Left forelimb (tissue), 1 donor: Measurements from ENCODE around the gene CROCC2.

Source experiments
- DNase-seq: peaks from one replicate; pipeline ENCODE4 v3.0.0-alpha.2; 2018; ENCODE audit warnings: low spot score

The CROCC2 gene

DNA sequence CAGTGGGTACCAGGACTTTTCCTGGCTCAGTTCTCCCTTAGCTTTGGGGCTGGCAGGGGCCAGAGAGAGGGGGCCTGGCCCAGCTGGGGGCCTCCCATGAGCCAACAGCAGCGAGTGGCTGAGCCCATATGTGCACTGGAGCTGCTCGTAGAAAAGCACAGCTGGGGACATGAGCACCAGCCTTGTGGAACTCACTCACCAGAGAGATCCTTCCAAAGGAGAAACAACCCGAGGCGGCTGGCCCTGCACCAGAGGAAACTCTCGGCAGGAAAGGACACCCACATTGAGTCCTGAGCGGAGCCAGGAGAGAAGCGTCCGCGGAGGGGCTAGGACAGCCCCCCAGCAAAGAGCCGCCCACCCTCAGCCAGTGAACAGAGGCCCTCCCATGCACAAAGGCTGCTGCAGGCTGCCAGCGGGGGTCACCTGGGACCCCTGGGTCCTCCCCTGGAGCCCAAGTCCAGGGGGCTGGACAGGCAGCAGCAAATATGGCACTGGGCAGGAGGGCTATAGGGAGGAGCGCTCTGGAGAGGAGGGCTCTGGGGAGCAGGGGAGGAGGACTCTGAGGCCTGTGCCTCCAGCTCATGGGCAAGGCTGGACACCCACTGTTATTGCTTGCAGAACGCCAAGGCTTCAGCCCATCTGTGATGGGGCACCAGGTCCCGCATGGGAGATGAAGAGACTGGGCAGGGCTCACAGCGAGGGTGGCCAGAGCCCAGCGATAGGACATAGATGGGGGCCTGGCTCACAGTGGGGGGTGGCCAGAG, 50.2 kb downstream of the CROCC2 start:
- DNase-seq = peak; percentile 64

DNA sequence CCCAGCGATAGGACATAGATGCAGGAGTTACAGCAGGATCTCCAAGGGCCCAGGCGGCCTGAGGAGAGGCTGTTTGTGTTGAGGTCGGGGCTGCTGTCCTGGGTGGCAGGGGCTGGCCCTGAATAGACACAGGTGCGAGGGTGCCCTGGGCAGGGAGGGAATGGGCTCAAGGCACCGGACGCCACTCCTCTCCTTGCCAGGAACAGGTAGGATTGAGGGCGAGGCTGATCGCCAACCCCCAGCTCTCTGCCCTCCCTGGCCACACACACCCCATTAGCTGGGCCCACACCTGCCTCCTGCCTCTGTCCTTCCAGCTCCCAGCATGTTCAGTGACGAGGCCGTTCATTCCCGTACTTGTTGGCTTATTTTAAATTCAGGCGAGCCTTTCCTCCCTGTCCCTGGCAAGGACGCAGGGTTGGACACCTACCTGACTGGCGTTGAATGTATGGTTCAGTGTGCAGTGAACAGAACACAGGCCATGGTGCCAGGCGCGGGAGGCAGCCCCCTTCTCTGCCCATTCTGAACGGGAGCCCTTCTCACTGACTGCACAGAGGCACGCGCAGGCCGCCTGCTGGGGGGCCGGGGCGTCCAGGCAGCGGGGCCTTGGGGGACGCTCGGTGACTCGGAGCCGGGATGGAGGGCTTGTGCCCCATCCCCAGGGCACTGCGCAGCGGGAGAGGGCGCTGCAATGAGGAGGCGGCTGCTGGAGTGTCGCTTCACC, 51.0 kb downstream of the CROCC2 start:
- peak; percentile 61 for DNase-seq

DNA sequence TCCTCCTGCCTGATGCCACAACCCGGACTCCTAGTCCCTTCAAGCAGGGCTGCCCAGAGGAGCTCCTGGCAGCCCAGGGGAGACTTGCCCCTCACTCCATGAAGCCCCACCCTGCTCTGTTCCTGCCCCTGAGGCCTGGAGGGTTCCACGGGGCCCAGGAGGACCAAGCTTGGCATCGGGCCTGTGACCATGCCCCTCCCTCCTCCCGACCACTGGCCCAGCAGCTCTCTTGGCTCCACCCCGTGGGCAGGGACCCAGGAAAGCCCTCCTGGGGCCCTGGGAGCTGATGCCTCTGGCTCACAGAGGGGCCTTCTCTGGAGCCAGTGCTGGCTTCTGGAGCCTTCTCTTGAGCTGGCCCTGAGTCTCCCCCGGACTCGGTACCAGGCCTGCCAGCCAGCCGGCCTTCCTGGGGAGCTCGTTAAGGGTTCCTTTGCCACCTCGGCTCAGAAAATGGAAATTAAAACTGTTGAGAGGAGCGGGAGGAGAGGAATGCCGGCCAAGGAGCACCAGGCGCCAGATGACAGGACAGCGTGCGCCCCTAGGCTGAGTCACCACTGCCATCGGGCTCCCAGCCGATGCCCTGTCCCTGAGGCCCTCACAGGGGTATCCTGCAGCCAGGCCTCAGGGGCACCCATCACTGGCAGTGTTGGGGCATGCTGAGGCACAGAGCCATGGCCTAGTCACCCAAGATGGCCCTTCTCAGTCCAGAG, 51.7 kb downstream of the CROCC2 start:
- DNase-seq = peak; percentile 67

DNA sequence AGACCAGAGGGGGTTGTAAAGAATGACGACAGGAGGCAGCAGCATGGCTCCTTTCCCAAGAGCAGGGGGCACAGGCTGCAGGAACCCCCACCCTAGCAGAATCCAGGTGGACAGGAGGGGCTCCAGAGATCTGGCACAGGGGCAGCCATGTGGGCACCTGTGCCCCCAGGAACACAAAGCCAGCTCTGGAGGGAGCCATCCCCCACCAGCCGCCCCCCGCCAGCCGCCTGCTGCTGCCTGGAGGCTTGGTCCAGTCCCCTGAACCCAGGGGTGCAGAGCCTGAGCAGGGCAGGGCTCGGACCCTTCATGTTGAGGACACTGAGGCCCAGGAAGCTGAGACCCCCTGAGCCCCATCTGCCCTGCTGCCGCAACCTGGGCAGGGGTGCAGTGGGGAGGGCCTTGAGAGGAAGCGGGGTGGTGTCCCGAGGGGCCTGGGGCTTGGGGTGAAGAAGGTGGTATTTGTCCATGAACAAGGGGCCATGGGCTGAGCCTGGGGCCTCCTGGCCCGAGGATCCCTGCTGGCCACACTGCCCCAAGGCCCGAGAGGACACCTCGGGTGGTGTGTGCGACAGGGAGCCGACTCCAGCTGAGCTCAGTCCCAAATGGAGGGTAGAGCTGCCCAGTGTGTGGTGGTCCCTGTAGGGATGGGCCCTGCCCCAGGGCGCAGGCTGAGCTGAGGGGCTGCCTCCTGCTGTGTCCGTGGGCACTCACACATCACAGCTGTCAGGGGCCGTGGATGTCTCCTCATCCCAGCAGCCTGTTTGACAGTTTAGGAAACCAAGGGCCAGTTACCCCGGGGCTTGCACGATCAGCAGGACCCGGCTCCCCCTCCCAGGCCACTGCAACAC, 52.5 kb downstream of the CROCC2 start:
- DNase-seq = peak; percentile 62

DNA sequence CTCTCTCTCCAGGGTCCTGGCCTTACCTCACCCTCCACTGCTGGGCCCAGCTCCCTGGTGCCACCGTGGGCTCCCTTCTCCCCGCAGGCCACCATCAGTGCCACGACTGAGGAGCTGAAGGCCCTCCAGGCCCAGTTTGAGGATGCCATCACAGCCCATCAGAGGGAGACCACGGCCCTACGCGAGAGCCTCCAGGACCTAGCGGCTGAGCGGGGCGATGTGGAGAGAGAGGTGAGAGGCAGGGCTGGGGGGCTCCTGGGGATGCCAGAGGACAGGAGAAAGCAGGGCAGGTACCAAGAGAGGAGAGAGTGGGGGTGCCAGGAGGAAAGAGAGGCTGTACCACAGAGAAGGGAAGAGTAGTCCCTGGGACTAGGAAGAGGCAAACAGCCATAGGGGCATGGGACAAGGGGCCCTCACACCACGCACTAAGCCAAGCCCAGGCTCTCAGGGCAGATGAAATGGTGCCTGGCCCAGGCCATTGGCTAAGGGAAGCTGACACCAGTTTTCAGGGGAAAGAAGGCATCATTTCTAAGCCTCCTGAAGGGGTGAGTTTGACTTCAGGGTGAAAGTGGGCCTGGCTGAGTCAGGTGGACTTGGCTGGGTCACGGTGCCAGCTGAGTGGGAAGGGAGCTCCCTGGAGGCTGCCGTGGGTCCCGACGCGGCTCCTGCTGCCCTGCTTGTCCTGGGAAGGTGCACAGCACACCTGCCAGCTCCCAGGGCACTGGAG, 53.2 kb downstream of the CROCC2 start:
- DNase-seq = peak; percentile 48

DNA sequence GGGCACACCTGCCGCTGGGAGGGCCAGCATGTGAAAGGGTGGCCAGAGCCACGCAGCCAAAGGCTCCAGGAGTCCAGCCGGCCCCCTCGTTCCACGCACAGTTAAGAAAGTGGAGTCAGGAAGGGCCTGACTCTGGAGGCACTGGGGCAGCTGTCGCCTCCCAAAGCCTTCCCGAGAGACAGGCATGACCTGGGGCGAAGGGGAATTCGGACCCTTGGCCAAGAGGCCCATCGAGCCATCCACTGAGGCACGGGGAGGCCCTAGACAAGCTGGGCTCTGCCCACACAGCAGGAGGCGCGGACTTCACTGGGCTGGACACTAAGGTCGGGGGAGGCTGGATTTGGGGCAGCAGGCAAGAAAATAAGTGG, 53.8 kb downstream of the CROCC2 start:
- peak; percentile 51 for DNase-seq

DNA sequence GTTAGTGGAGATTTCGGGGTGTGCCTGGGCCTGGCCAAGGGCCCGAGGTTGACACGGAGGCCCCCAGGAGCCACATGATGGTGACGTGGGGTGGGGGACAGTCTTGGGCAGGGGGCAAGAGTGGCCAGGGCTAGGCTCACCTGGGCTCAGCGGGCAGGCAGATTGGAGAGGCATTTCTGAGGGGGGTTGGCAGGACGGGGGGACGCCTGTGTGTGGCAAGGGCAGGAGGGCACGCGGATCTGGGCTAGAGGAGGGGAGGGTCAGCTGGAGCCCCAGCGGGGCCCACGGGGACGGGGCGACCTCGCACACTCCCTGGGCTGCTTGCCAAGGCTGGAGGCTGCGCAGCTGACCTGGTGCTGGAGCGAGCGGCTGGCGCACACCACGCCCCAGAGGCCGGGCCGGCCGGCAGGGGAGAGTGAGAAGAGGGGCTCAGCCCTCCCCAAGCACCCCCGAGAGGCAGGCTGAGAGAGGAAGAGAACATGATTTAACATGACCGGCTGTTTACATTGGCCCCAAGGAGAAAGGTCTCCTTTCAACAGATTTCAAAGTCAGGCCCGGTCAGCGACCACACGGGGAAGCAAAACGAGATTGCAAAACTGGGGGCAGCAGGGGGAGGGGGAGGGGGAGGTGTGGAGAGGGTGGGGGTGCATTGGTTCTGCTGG, 54.3 kb downstream of the CROCC2 start:
- DNase-seq = peak; percentile 73

DNA sequence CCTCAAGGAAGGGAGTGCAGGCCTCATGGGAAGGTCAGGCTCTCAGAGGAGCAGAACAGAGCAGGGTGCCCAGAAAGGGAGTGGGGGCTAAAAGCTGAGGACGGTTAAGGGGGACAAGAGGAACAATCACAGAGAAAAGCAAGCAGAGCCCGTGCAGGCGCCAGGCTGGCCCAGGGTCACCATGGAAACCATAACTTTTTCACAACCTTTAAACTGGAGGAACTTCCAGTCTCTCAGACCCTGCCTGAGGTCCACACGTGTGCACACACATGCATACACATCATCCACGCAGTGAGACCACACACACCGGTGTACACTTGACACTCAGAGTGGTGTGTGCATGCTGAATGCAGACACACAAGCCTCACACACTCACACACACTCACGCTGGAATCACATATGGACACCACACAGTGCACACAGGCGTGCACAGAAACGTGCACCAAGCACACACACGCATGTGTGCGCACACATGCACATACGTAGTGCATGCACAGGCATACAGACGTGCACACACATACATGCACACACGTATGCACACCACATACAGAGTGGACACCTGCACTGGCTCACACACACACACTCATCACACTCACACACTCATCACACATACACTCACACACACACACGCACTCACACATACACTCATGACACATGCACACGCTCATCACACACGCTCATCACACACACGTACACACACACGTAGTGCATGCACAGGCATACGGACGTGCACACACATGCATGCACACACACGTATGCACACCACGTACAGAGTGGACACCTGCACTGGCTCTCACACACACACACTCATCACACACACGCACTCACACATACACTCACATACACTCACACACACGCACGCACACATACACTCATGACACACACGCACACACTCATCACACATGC, 55.1 kb downstream of the CROCC2 start:
- peak; percentile 58 for DNase-seq

DNA sequence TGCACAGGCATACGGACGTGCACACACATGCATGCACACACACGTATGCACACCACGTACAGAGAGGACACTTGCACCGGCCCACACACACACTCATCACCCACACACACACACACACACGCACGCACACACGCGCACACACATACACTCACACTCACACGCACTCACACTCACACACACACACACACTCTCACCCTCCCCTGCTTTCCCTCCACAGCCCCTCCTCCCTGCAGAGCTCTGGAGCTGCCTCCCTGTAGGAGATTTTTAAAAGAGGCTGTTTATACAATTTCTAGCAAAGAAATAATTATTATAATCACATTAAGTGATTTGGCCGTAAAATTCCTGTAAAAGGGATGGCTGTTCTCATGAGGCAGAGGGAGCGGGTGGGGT, 55.8 kb downstream of the CROCC2 start:
- DNase-seq = peak; percentile 52

DNA sequence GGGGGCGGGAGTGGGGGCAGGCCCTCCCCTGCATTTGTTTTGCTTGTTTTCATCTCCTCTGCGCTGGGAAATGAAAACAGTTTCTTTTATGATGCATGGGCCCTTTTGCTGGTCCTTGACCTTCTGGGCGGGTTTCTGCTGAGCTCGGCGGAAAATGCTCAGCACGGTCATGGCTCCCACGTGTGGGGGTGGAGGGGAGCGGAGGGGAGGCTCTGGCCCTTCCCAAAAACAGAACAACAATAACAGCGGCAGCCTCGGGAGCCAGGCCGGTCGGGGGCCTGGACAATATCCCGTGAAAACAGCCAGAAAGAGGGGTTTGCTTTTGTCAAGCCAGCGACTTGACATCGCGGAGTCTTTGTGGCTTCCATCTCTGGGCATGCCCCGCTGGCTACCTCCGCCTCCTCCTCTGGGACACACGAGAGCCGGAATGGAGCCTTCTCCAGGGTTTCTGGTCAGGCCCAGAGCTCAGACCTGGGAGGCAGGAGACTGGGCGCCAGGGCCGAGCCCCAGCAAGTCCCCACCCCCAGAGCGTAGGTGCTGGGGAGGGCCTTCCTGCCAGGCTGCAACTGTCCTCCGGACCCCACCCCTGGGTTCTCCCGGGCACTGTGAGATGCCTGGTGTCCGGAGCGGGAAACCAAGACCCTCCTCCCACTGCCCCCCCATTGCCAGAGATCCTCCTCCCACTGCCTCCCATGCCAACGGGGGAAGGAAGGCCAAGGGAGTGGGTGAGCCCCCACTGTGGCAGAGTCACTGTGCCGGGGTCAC, 56.3 kb downstream of the CROCC2 start:
- peak; percentile 70 for DNase-seq

DNA sequence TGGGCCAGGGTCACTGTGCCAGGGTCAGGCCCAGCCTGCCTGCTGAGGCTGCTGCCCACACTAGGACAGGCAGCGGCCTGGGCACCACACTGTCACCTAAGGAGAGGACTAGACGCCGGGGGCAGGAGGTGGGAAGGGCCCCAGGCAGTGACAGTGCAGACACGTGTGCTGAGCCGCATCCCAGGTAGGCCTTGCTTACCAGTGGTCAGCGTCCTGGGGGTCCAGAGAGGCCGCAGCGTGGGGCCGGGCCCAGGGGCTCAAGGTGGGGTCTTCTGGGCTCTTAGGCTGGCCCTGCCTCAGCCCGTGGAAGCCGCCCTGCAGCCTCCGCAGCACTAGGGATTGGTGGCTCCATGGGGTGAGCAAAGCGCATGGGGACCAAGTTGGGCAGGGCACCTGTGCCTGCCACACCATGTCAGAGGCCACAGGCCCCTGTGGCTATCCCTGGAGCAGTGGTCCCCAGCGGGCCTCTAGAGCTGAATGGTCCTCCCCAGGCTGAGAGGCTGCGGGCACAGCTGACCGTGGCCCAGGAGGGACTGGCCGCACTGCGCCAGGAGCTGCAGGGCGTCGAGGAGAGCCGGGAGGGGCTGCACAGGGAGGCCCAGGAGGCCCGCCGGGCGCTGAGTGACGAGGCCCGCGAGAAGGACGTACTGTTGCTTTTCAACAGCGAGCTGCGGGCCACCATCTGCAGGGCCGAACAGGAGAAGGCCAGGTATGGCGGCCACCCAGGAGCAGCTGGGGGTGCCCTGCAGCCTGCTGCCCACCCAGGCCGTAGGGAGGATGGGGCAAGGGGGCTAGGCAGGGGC, 57.1 kb downstream of the CROCC2 start:
- peak; percentile 60 for DNase-seq

DNA sequence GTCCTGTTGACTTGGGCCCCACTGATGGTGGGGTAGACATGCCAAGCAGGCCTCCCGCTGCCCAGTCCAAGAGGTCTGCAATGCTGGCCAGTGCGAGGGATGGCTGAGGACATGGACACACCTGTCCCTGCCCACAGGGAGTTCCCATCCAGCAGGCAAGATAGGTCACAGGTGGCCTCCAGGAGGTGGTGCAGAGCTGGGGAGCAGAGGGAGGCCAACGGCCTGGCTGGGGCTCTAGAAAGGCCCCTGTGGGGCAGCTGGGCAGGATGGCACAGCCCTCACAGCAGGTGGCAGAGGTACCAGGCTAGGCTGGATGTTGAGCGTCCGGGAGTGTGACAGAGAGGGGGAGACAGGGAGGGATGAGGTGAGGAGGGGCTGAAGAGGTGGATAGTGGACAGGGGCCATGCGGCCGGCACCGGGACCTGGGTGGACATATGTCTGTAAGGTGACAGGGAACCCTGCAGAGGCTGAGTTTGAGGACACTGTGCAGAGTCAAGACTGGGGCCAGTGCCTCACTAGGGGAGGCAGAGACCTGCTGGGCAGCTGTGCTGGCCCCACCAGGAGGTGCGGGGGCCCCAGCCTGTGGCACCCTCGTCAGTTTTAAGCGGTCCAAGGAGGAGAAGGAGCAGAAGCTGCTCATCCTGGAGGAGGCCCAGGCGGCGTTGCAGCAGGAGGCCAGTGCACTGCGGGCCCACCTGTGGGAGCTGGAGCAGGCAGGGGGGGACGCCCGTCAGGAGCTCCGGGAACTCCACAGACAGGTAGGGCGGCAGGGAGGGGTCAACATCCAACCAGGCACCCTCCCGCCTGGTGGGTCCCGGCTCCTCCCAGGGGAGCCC, 58.0 kb downstream of the CROCC2 start:
- DNase-seq = peak; percentile 58

DNA sequence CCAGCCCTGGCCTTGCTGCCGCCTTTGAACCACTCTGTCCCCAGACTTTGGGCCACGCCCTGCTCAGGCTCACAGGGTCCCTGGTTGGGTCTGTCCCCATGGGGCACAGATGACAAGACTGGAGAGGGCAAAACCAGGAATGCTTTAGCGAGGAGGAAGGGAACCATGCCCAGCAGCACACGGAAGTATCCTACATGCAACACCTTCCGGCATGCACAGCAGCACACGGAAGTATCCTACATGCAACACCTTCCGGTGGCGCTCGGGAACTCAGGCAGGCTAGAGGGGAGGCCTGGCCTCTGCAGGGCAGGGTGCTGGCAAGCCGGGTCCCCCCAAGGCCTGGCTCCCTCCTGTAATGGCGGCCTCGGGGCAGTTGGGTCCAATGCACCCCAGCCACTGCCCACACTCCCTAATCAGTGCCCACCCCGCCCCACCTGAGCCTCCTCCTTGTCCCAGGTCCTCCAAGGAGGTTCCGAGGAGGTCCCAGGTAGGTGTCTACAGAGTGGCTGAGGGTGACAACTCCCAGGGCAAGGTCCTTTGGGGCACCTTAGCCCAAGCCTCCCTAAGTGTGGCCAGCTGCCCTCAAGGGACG, 58.7 kb downstream of the CROCC2 start:
- DNase-seq = no peak

DNA sequence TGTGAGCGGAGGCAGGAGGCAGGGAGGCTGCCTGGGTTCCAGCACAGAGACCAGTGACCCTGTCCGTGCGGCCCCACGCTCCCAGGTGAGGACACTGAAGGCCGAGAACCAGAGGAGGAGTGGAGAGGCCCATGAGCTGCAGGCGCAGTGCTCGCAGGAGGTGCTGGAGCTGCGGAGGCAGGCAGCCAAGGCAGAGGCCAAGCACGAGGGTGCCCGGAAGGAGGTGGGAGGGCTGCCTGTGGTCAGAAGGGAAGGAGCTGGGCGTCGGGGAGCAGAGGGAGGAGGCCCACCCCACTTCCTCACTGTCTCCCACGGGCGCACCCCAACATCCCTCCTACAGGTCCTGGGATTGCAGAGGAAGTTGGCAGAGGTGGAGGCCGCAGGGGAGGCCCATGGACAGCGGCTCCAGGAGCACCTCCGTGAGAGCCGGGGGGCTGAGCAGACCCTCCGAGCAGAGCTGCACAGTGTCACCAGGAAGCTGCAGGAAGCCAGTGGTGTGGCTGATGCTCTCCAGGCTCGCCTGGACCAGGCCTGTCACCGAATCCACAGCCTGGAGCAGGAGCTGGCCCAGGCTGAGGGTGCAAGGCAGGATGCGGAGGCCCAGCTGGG, 59.3 kb downstream of the CROCC2 start:
- peak; percentile 65 for DNase-seq

DNA sequence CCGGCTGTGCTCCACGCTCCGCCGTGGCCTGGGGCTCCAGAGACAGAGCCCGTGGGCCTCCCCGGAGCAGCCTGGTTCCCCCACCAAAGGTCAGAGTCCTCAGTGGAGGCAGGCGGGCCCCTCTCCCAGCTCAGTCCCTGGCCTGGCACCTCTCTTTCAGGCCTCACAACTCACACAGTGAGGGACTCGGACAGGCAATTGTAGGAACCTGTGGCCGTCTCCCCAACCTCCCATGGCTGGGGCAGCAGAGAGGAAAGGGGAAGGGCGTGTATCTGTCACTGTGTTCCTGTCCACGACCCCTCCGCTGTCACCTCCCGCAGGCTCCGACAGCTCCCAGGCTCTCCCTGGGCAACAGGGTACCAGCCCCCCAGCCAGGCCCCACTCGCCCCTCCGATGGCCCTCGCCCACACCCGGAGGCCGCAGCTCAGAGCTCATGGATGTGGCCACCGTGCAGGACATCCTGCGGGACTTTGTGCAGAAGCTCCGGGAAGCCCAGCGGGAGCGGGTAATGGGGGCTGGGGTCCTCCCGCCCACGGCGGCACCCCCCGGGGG, 59.8 kb downstream of the CROCC2 start:
- peak; percentile 45 for DNase-seq

DNA sequence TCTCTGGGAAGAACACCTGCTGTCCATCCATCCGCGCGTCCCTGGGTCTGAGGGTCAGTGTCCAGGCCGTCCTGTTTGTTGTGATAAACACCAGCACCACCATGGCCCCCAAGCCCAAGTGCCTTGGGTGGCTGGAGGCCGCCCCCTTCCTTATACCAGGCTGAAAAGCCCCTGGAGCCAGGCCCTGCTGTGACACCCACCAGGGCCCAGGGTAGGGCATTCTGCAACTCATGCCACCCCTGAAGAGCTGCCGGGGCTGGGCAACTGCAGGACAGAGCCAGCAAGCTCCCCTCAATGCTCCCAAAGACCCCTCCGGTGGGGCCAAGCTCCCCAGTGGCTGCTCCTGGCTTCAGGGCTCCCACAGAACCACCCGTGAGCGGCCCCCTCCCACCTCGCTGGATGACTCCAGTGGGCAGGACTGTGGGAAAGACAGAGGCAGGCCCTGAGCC, 60.3 kb downstream of the CROCC2 start:
- no peak for DNase-seq
